ENCODE results near the gene PLLP. TPM values are rescaled to one million over a fixed set of nuclear protein-coding genes. Genes with fewer than 3 reads are reported as not detected.
"Not testable (repeated sequence)": the region's sequence is repeated elsewhere in the genome, so short reads cannot be mapped to it uniquely, and the experiment has no call there.

Gene PLLP
- total RNA-seq, 1 experiment from 2014 or later, result not detected

DNA sequence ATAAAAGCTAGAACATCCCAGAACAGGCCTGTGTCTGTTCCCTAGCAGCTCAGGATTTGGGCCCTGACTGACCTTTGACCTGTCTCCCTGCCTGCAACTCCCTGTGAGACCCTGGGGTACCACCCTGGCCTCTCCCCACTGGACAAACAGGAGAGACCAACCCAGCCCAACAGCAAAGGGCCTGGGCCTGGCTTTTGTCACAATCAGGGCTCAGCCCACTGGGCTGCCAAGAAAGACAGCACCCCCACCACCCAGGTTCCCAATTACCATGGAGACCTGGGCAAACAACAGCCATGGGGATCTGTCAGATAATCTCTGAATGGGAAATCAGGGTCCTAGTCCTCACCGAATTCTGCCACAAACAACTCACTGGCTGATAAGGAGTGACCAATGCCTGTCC is 11.1 kb downstream of the PLLP start:
- H3K4me1 ChIP-seq (replicated peaks), result peaks cover 17% of the 10 kb centered on the region
- no peaks in the 10 kb centered on the region for H3K27me3 ChIP-seq (replicated peaks)

DNA sequence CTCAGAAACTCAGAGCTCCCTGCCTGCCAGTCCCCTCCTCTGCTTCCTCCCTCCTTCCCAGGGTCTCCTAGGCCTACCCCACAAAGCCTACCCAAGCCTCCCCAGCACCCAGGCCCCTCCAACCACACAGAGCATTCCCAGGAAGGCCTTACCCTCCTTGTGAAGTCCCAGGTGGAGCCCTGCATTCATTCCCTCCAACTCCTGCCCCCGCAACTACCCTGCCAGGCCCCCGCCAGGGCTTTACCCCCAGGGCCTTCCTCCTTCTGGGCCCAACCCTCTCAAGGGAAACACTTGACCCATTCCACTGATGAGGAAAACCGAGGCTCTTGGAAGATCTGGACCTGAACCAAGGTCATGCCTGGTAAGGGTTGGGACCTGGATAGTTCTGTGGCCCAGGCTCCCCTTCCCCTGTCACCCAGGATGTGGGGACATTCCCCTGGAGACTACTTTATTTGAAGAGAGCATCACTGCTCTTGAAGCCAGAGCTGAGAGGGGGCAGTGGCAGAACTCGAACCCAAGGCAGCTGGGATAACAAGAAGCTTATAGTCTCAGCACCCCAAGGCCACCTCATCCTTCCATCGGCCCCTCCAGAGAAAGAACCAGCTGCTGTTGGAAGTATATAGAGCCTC is 12.5 kb downstream of the PLLP start:
- Histone ChIP-seq H3K27ac (no peak overlapping the region), H3K27me3 (replicated peaks) (no peaks in the 10 kb centered on the region), H3K9me3 (replicated peaks) (no peaks in the 10 kb centered on the region), H3K36me3 (no peaks in the 10 kb centered on the region), H3K4me3 (no peak overlapping the region), H3K4me1 (replicated peaks) (peaks cover 4% of the 10 kb centered on the region; the same call in 1 of the 2 replicates)
- DNase-seq (ENCODE audit: low read depth in 1 of 2, low spot score in 2 of 2), result no peak

More for the DNA sequence above, 11.1 kb downstream of the PLLP start:
- Histone ChIP-seq H3K9me3 (replicated peaks) (no peaks in the 10 kb centered on the region), H3K27ac (no peak overlapping the region), H3K4me3 (no peak overlapping the region), H3K36me3 (no peaks in the 10 kb centered on the region)
- DNase-seq (ENCODE audit: low read depth in 1 of 2, low spot score in 2 of 2), result no peak

DNA sequence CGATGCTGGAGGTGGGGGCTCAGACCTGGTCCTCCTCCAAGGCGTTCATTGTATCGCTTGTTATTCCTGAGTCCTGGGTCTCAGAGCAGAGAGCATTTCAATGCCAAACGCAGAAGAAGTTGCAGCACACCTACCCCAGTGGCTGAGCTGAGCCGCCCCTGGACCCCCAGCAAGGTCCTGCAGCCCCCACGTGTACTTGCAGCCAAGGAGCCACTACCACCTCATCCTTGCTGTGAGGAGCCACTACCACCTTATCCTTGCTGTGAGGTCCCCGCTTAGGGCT is 13.5 kb downstream of the PLLP start:
- Histone ChIP-seq H3K27me3 (replicated peaks) (no peaks in the 10 kb centered on the region), H3K4me3 (no peak overlapping the region), H3K36me3 (no peaks in the 10 kb centered on the region), H3K4me1 (replicated peaks) (peaks cover 3% of the 10 kb centered on the region; the same call in 1 of the 2 replicates), H3K27ac (no peak overlapping the region), H3K9me3 (replicated peaks) (no peaks in the 10 kb centered on the region)
- no peak for DNase-seq (ENCODE audit: low read depth in 1 of 2, low spot score in 2 of 2)

- Histone ChIP-seq H3K4me1 (replicated peaks) (peaks cover 3% of the 10 kb centered on the region; the same call in 1 of the 2 replicates), H3K27me3 (replicated peaks) (no peaks in the 10 kb centered on the region), H3K27ac (no peak overlapping the region), H3K4me3 (no peak overlapping the region), H3K36me3 (no peaks in the 10 kb centered on the region), H3K9me3 (replicated peaks) (no peaks in the 10 kb centered on the region)
- no peak for DNase-seq (ENCODE audit: low read depth in 1 of 2, low spot score in 2 of 2)
Observed at GRCh38 chr16:57270221-57271062, 14.0 kb downstream of the PLLP start.

DNA sequence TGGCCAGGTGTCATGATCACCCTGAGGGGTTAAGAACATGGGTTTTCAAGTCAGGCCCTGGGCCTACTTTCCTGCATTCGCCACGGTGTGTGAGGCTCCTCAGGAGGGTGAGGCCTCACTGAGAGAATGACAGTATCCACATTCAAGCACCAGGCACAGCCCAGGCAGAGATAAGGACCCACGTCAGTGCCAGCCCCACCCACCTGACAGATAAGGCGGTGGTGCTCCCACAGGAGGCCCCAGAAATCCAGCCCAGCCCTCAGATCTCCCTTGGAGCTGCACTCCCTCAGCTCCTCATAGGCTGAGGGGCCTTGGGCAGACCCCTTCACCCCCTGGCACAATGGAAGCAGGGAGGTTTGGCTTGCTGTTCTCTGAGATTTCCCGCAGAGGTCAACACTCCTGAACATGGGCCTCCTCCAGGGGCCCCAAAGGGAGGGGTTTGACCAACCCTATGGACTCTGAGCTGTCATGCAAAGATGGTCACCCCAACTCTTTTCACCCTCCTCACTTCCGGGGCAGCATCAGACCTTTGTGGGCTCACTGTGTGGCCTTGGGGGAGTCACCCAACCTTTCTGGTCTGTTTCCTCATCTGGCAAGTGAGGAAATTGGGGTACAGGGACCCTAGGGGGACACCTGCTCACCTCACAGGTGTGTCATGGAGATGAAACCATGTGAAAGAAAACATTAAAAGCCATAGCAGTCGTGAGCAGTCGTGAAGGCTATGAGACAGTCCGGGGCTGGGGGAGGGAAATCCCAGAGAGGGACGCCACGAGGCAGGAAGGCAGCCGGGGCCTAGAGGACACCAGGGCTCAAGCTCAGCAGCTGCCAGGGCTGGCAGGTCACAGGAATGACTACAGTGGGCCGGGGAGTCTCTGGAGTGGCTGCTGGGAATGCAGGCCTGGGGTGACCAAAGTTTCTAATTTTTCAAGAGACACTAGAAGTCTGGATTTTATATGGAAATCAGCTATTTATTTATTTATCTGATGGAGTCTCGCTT is 15.4 kb downstream of the PLLP start:
- Histone ChIP-seq H3K27ac (no peak overlapping the region), H3K4me3 (no peak overlapping the region), H3K9me3 (replicated peaks) (no peaks in the 10 kb centered on the region), H3K4me1 (replicated peaks) (peaks cover 3% of the 10 kb centered on the region; the same call in 1 of the 2 replicates), H3K27me3 (replicated peaks) (no peaks in the 10 kb centered on the region), H3K36me3 (no peaks in the 10 kb centered on the region)
- DNase-seq (ENCODE audit: low read depth in 1 of 2, low spot score in 2 of 2), result no peak

DNA sequence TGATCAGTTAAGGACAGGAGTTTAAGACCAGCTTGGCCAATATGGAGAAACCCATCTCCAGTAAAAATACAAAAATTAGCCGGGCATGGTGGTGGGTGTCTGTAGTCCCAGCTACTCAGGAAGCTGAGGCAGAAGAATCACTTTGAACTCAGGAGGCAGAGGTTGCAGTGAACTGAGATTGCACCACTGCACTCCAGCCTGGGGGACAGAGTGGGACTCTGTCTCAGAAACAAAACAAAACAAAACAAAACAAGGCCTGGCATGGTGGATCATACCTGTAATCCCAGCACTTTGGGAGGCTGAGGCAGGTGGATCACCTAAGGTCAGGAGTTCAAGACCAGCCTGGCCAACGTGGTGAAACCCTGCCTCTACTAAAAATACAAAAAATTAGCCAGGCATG is 17.1 kb downstream of the PLLP start:
- H3K9me3 ChIP-seq (replicated peaks); H3K36me3 ChIP-seq; H3K27me3 ChIP-seq (replicated peaks); DNase-seq (ENCODE audit: low read depth in 1 of 2, low spot score in 2 of 2); H3K4me1 ChIP-seq (replicated peaks); H3K27ac ChIP-seq; H3K4me3 ChIP-seq: not testable (repeated sequence)

GRCh38 chr16:57266531-57267260 is 17.8 kb downstream of the PLLP start:
- Histone ChIP-seq H3K9me3 (replicated peaks) (no peaks in the 10 kb centered on the region), H3K4me1 (replicated peaks) (peaks cover 3% of the 10 kb centered on the region; the same call in 1 of the 2 replicates), H3K4me3 (no peak overlapping the region), H3K27ac (no peak overlapping the region), H3K27me3 (replicated peaks) (no peaks in the 10 kb centered on the region), H3K36me3 (no peaks in the 10 kb centered on the region)
- no peak for DNase-seq (ENCODE audit: low read depth in 1 of 2, low spot score in 2 of 2)

GRCh38 chr16:57265850-57266530 is 18.5 kb downstream of the PLLP start:
- Histone ChIP-seq H3K4me1 (replicated peaks) (peaks cover 3% of the 10 kb centered on the region; the same call in 1 of the 2 replicates), H3K27ac (no peak overlapping the region), H3K36me3 (no peaks in the 10 kb centered on the region), H3K9me3 (replicated peaks) (no peaks in the 10 kb centered on the region), H3K27me3 (replicated peaks) (no peaks in the 10 kb centered on the region), H3K4me3 (no peak overlapping the region)
- no peak for DNase-seq (ENCODE audit: low read depth in 1 of 2, low spot score in 2 of 2)

GRCh38 chr16:57264950-57265371 is 19.5 kb downstream of the PLLP start:
- H3K27me3 ChIP-seq (replicated peaks), result no peaks in the 10 kb centered on the region
- H3K27ac ChIP-seq, result no peak overlapping the region
- H3K9me3 ChIP-seq (replicated peaks), result no peaks in the 10 kb centered on the region
- no peak overlapping the region for H3K4me3 ChIP-seq
- H3K36me3 ChIP-seq, result no peaks in the 10 kb centered on the region
- H3K4me1 ChIP-seq (replicated peaks), result peaks cover 13% of the 10 kb centered on the region
- no peak for DNase-seq (ENCODE audit: low read depth in 1 of 2, low spot score in 2 of 2)

DNA sequence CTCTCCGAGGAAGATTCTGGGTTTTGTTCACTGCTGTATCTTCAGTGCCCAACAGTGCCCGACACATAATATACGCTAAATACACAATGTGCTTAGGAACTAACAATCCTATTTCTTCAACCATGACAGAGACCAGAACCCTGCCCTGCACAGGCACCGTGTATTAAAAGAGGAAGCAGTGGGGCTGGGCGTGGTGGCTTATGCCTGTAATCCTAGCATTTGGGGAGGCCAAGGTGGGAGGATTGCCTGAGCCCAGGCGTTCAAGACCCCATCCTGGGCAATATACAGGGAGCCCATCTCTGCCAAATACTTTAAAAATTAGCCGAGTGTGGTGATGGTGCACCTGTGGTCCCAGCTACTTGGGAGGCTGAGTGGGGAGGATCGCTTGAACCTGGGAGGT is 20.1 kb downstream of the PLLP start:
- Histone ChIP-seq H3K4me1 (replicated peaks) (peaks cover 15% of the 10 kb centered on the region), H3K4me3 (no peak overlapping the region), H3K9me3 (replicated peaks) (no peaks in the 10 kb centered on the region), H3K36me3 (no peaks in the 10 kb centered on the region), H3K27ac (no peak overlapping the region), H3K27me3 (replicated peaks) (no peaks in the 10 kb centered on the region)
- DNase-seq (ENCODE audit: low read depth in 1 of 2, low spot score in 2 of 2), result no peak

- Histone ChIP-seq H3K27me3 (replicated peaks) (no peaks in the 10 kb centered on the region), H3K4me3 (no peak overlapping the region), H3K9me3 (replicated peaks) (no peaks in the 10 kb centered on the region), H3K36me3 (no peaks in the 10 kb centered on the region), H3K4me1 (replicated peaks) (peaks cover 15% of the 10 kb centered on the region), H3K27ac (no peak overlapping the region)
- no peak for DNase-seq (ENCODE audit: low read depth in 1 of 2, low spot score in 2 of 2)
Observed at GRCh38 chr16:57263541-57264351, 20.7 kb downstream of the PLLP start.

GRCh38 chr16:57262841-57263540 is 21.5 kb downstream of the PLLP start:
- DNase-seq (ENCODE audit: low read depth in 1 of 2, low spot score in 2 of 2), result no peak
- Histone ChIP-seq H3K4me3 (no peak overlapping the region), H3K27ac (no peak overlapping the region), H3K27me3 (replicated peaks) (no peaks in the 10 kb centered on the region), H3K9me3 (replicated peaks) (no peaks in the 10 kb centered on the region), H3K4me1 (replicated peaks) (peaks cover 15% of the 10 kb centered on the region), H3K36me3 (no peaks in the 10 kb centered on the region)

Measured in SJSA1 (cell line).